ENCODE data around the gene ATP11B. TPM values are rescaled to one million over a fixed set of nuclear protein-coding genes. Genes with fewer than 3 reads are reported as not detected.

ATP11B gene
- 10 to 100 TPM; 64.6 to 86.7 TPM for total RNA-seq

GRCh38 chr3:182792901-182793662 is at the start of gene ATP11B:
Gene ATP11B (plus strand): TSS chr3:182793504. CDS start chr3:182793760, 256 bp downstream.
- ChIA-PET CTCF (interaction anchor here (1.0 kb wide), 1 partner anchor 44 kb away, joined by 3 read pairs; no protein-coding TSS in a partner anchor), POLR2A (no interaction called here)
- peaks cover 27% of the 10 kb centered on the region for H3K4me1 Mint-ChIP-seq
- ATAC-seq (peak; percentile 43), DNase-seq (peak; percentile 85)
- intact Hi-C loops (cut with DNase I, micrococcal nuclease), result loop anchor here (1.0 to 10.0 kb wide), 7 partner anchors 44 to 1878 kb away; partner anchors contain the start of genes ABCC5 (in 1 of the 2), FXR1 (in 1 of the 2), KLHL24 (in 1 of the 2) and KLHL6 (in 1 of the 2)
- H3K4me3 Mint-ChIP-seq, result peak within 1 kb of the TSS; percentile 96
- no peaks in the 10 kb centered on the region for H3K9me3 Mint-ChIP-seq (ENCODE audit: low read depth)
- H3K27me3 Mint-ChIP-seq, result no peaks in the 10 kb centered on the region
- H3K36me3 Mint-ChIP-seq (ENCODE audit: low read depth), result peaks cover 18% of the 10 kb centered on the region
- peak within 1 kb of the TSS; percentile 99 for H3K27ac Mint-ChIP-seq

GRCh38 chr3:182746959-182747358 is 46.3 kb upstream of the ATP11B start:
- POLR2A ChIA-PET, result no interaction called here
- CTCF ChIA-PET, result interaction anchor here (1.1 to 2.1 kb wide), 2 partner anchors 19 to 31 kb away, joined by 4 to 5 read pairs; no protein-coding TSS in a partner anchor
- no peaks in the 10 kb centered on the region for H3K36me3 Mint-ChIP-seq (ENCODE audit: low read depth)

GRCh38 chr3:182755308-182755707 is 38.0 kb upstream of the ATP11B start:
- CTCF ChIA-PET, result no interaction called here
- peaks cover 4% of the 10 kb centered on the region for H3K9me3 Mint-ChIP-seq (ENCODE audit: low read depth)
- intact Hi-C loops (cut with DNase I, micrococcal nuclease), result no loop called here
- no peak overlapping the region for H3K27ac Mint-ChIP-seq
- H3K27me3 Mint-ChIP-seq, result no peaks in the 10 kb centered on the region
- POLR2A ChIA-PET, result no interaction called here
- H3K4me1 Mint-ChIP-seq, result no peaks in the 10 kb centered on the region
- DNase-seq (no peak), ATAC-seq (no peak)
- no peaks in the 10 kb centered on the region for H3K36me3 Mint-ChIP-seq (ENCODE audit: low read depth)
- no peak overlapping the region for H3K4me3 Mint-ChIP-seq

More at GRCh38 chr3:182746959-182747358, 46.3 kb upstream of the ATP11B start:
- no peak for ATAC-seq
- intact Hi-C loops (cut with DNase I, micrococcal nuclease), result no loop called here
- Mint-ChIP-seq H3K9me3 (ENCODE audit: low read depth) (peaks cover 1% of the 10 kb centered on the region), H3K27ac (no peak overlapping the region), H3K27me3 (peaks cover 4% of the 10 kb centered on the region), H3K4me3 (no peak overlapping the region), H3K4me1 (no peaks in the 10 kb centered on the region)
- DNase-seq, result no peak

- CTCF ChIA-PET, result no interaction called here
- no peak overlapping the region for H3K27ac Mint-ChIP-seq
- H3K4me3 Mint-ChIP-seq, result no peak overlapping the region
- H3K27me3 Mint-ChIP-seq, result no peaks in the 10 kb centered on the region
- no peak for DNase-seq
- intact Hi-C loops (cut with DNase I, micrococcal nuclease), result no loop called here
- peaks cover 4% of the 10 kb centered on the region for H3K9me3 Mint-ChIP-seq (ENCODE audit: low read depth)
- POLR2A ChIA-PET, result no interaction called here
- ATAC-seq, result no peak
- H3K4me1 Mint-ChIP-seq, result no peaks in the 10 kb centered on the region
- no peaks in the 10 kb centered on the region for H3K36me3 Mint-ChIP-seq (ENCODE audit: low read depth)
Observed at GRCh38 chr3:182755712-182756111, 37.6 kb upstream of the ATP11B start.

GRCh38 chr3:182760576-182761164 is 32.6 kb upstream of the ATP11B start:
- H3K4me3 Mint-ChIP-seq, result no peak overlapping the region
- DNase-seq, result no peak
- ChIA-PET CTCF (no interaction called here), POLR2A (no interaction called here)
- H3K27me3 Mint-ChIP-seq, result peaks cover 2% of the 10 kb centered on the region
- no peaks in the 10 kb centered on the region for H3K36me3 Mint-ChIP-seq (ENCODE audit: low read depth)
- no peak for ATAC-seq
- H3K4me1 Mint-ChIP-seq, result no peaks in the 10 kb centered on the region
- H3K9me3 Mint-ChIP-seq (ENCODE audit: low read depth), result no peaks in the 10 kb centered on the region
- H3K27ac Mint-ChIP-seq, result no peak overlapping the region
- intact Hi-C loops (cut with DNase I, micrococcal nuclease), result no loop called here

GRCh38 chr3:182763896-182764295 is 29.4 kb upstream of the ATP11B start:
- ChIA-PET POLR2A (no interaction called here), CTCF (interaction anchor here (0.7 kb wide), 1 partner anchor 1855 kb away, joined by 3 read pairs; no protein-coding TSS in a partner anchor)
- no peaks in the 10 kb centered on the region for H3K9me3 Mint-ChIP-seq (ENCODE audit: low read depth)
- no peaks in the 10 kb centered on the region for H3K4me1 Mint-ChIP-seq
- H3K36me3 Mint-ChIP-seq (ENCODE audit: low read depth), result no peaks in the 10 kb centered on the region
- intact Hi-C loops (cut with DNase I, micrococcal nuclease), result no loop called here
- peaks cover 4% of the 10 kb centered on the region for H3K27me3 Mint-ChIP-seq
- DNase-seq (no peak), ATAC-seq (no peak)
- H3K27ac Mint-ChIP-seq, result no peak overlapping the region
- H3K4me3 Mint-ChIP-seq, result no peak overlapping the region

- no peaks in the 10 kb centered on the region for H3K9me3 Mint-ChIP-seq (ENCODE audit: low read depth)
- ChIA-PET POLR2A (no interaction called here), CTCF (interaction anchor here (1.1 kb wide), 1 partner anchor 18 kb away, joined by 5 read pairs; no protein-coding TSS in a partner anchor)
- peaks cover 4% of the 10 kb centered on the region for H3K27me3 Mint-ChIP-seq
- H3K4me3 Mint-ChIP-seq, result no peak overlapping the region
- intact Hi-C loops (cut with DNase I, micrococcal nuclease), result no loop called here
- no peaks in the 10 kb centered on the region for H3K4me1 Mint-ChIP-seq
- H3K27ac Mint-ChIP-seq, result no peak overlapping the region
- ATAC-seq, result no peak
- no peaks in the 10 kb centered on the region for H3K36me3 Mint-ChIP-seq (ENCODE audit: low read depth)
- DNase-seq, result no peak
Observed at GRCh38 chr3:182765287-182765686, 28.0 kb upstream of the ATP11B start.

- Mint-ChIP-seq H3K4me1 (no peaks in the 10 kb centered on the region), H3K36me3 (ENCODE audit: low read depth) (no peaks in the 10 kb centered on the region), H3K27me3 (peaks cover 4% of the 10 kb centered on the region), H3K27ac (no peak overlapping the region), H3K4me3 (no peak overlapping the region), H3K9me3 (ENCODE audit: low read depth) (no peaks in the 10 kb centered on the region)
- ATAC-seq (no peak), DNase-seq (no peak)
- CTCF ChIA-PET, result interaction anchor here (1.1 kb wide), 1 partner anchor 19 kb away, joined by 5 read pairs; no protein-coding TSS in a partner anchor
- intact Hi-C loops (cut with DNase I, micrococcal nuclease), result no loop called here
- POLR2A ChIA-PET, result no interaction called here
Observed at GRCh38 chr3:182766099-182766498, 27.2 kb upstream of the ATP11B start.

GRCh38 chr3:182768413-182768812 is 24.9 kb upstream of the ATP11B start:
- intact Hi-C loops (cut with DNase I, micrococcal nuclease), result no loop called here
- Mint-ChIP-seq H3K9me3 (ENCODE audit: low read depth) (no peaks in the 10 kb centered on the region), H3K27ac (no peak overlapping the region), H3K4me3 (no peak overlapping the region), H3K36me3 (ENCODE audit: low read depth) (no peaks in the 10 kb centered on the region), H3K27me3 (peaks cover 4% of the 10 kb centered on the region), H3K4me1 (no peaks in the 10 kb centered on the region)
- DNase-seq, result no peak
- no peak for ATAC-seq
- CTCF ChIA-PET, result no interaction called here
- POLR2A ChIA-PET, result no interaction called here

GRCh38 chr3:182769673-182770072 is 23.6 kb upstream of the ATP11B start:
- no peak for ATAC-seq
- ChIA-PET POLR2A (no interaction called here), CTCF (no interaction called here)
- Mint-ChIP-seq H3K27me3 (peaks cover 2% of the 10 kb centered on the region), H3K27ac (no peak overlapping the region), H3K9me3 (ENCODE audit: low read depth) (no peaks in the 10 kb centered on the region), H3K4me3 (no peak overlapping the region), H3K4me1 (no peaks in the 10 kb centered on the region), H3K36me3 (ENCODE audit: low read depth) (no peaks in the 10 kb centered on the region)
- DNase-seq, result no peak
- intact Hi-C loops (cut with DNase I, micrococcal nuclease), result no loop called here

GRCh38 chr3:182782149-182782548 is 11.2 kb upstream of the ATP11B start:
- CTCF ChIA-PET, result no interaction called here
- Mint-ChIP-seq H3K27me3 (peaks cover 12% of the 10 kb centered on the region), H3K36me3 (ENCODE audit: low read depth) (no peaks in the 10 kb centered on the region), H3K4me1 (peaks cover 4% of the 10 kb centered on the region), H3K4me3 (no peak overlapping the region), H3K9me3 (ENCODE audit: low read depth) (no peaks in the 10 kb centered on the region), H3K27ac (no peak overlapping the region)
- POLR2A ChIA-PET, result no interaction called here
- DNase-seq, result no peak
- no peak for ATAC-seq
- intact Hi-C loops (cut with DNase I, micrococcal nuclease), result no loop called here

- DNase-seq (no peak), ATAC-seq (no peak)
- H3K4me1 Mint-ChIP-seq, result peaks cover 4% of the 10 kb centered on the region
- ChIA-PET POLR2A (no interaction called here), CTCF (no interaction called here)
- H3K27ac Mint-ChIP-seq, result no peak overlapping the region
- H3K9me3 Mint-ChIP-seq (ENCODE audit: low read depth), result no peaks in the 10 kb centered on the region
- intact Hi-C loops (cut with DNase I, micrococcal nuclease), result no loop called here
- H3K27me3 Mint-ChIP-seq, result peaks cover 12% of the 10 kb centered on the region
- H3K4me3 Mint-ChIP-seq, result no peak overlapping the region
- no peaks in the 10 kb centered on the region for H3K36me3 Mint-ChIP-seq (ENCODE audit: low read depth)
Observed at GRCh38 chr3:182783106-182783505, 10.2 kb upstream of the ATP11B start.
